Glomerular visceral epithelial cell (primary cell): ENCODE measurements around the gene PRDM8.
"Not testable (repeated sequence)": the region's sequence is repeated elsewhere in the genome, so short reads cannot be mapped to it uniquely, and the experiment has no call there.

Experiments
- DNase-seq: peaks from one replicate; pipeline ENCODE4 v3.0.0-alpha.2; 2016; ENCODE audit errors: extremely low spot score

The PRDM8 gene

GRCh38 chr4:80226094-80226493, 28.8 kb downstream of the PRDM8 start:
- no peak for DNase-seq

GRCh38 chr4:80228460-80228859, 31.2 kb downstream of the PRDM8 start:
- DNase-seq = no peak

- no peak for DNase-seq
These were observed 31.8 kb downstream of the PRDM8 start for GRCh38 chr4:80229128-80229527.

DNA sequence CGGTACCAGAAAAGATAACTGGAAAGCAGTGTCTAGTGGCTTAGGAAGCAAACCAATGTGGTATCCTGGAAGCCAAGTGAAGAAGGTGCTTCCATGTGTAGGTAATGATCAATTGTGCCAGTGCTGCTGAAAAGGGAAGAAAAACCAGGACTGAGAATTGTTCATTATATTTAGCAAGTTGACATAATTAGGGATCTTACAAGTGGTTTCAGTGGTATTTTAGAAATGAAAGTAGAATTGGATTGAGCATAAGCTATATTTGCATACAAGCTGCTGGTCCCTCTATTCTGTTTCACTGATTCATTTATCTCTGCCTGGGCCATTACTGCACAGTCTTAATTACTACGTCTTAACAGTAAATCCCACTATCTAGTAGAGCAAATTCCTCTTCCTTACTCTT, 32.3 kb downstream of the PRDM8 start:
- no peak for DNase-seq

GRCh38 chr4:80231180-80231579, 33.9 kb downstream of the PRDM8 start:
- DNase-seq = peak; percentile 55

GRCh38 chr4:80232707-80233370, 35.5 kb downstream of the PRDM8 start:
- DNase-seq = no peak

DNA sequence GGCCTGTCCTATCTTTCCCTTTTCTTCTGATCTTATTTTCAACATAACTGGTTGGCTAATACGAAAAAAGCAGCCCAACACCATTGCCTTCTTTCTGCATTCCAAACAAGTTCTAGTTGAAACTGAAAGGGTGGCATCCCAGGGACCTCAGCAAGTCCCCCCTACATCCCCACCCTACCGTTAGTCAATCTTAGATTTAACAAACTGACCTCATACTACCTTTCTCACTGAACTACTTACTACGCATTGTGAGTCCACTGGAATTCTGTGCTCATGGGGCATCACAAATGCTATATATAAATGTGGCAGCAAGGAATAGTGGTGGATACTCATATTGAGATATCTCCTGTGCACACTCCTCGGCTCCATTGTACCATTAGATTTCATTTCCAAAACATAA, 36.1 kb downstream of the PRDM8 start:
- DNase-seq = no peak

DNA sequence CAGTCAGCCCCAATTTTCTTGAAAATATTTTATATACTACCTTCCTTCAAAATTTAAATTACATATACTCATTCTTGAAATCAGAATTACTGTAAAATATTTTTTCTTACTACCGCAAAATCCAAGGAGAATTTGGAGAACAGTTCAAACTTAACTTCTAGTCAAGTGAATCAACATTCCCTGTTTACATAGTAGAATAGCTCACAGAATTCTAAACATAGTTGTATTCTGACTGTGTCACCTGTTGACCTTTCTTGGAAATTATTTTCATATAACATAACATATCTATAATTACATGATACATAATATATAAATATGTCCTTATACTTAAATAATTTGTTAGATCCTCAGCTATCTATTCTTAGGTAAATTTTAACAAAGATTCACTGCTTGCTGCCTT, 38.1 kb downstream of the PRDM8 start:
- DNase-seq = no peak

GRCh38 chr4:80237992-80238391, 40.7 kb downstream of the PRDM8 start:
- peak; percentile 81 for DNase-seq

DNA sequence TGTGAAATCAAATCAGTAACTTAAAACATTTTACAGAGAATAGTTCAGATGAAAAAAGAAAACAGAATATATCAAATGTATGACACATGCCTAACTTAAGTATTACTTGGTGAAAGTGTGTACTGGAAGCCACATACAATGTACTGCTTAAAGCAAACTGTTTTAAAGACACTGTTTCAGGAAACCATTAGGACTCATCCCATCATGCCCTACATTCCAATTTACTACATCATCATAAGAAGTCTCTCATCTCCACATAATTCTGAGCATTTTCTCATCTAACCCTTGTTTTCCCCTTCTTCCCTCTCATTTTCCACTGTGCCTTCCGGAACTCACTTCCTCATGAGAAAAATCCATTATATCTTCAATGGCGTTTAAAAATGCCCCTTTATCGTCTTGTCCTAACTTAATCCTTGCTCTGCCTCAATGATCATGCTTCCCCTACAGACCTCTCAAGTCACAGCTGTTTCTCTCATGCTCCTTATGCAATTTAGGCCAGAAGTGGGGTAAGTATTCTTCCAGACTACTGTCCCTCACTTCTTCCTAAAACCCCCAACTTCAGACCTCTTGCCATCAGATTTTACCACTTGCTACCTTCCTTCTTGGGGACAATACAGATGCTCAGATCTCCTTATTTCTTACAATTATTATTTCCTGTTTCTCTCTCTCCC, 42.3 kb downstream of the PRDM8 start:
- peak; percentile 13 for DNase-seq

- DNase-seq = peak; percentile 48
These were observed 43.7 kb downstream of the PRDM8 start for GRCh38 chr4:80240976-80241375.

- no peak for DNase-seq
These were observed 46.1 kb downstream of the PRDM8 start for GRCh38 chr4:80243274-80244018.

- not testable (repeated sequence) for DNase-seq
These were observed 50.2 kb downstream of the PRDM8 start for GRCh38 chr4:80247484-80247883.

GRCh38 chr4:80249144-80249543, 51.8 kb downstream of the PRDM8 start:
- DNase-seq = no peak

GRCh38 chr4:80252427-80252826, 55.1 kb downstream of the PRDM8 start:
- DNase-seq = no peak

- DNase-seq = no peak
These were observed 55.6 kb downstream of the PRDM8 start for GRCh38 chr4:80252953-80253352.

GRCh38 chr4:80253510-80253909, 56.2 kb downstream of the PRDM8 start:
- DNase-seq = no peak
